HG03280 (cell line): ENCODE results near the gene LSM14A.
"Not testable (repeated sequence)": the region's sequence is repeated elsewhere in the genome, so short reads cannot be mapped to it uniquely, and the experiment has no call there.

Source experiments
- ATAC-seq: cut with Tn5 transposase; IDR thresholded peaks from one replicate; pipeline ENCODE4 v1.9.1; 2021; ENCODE audit warnings: mild to moderate bottlenecking, moderate library complexity; ENCODE audit not compliant: unreplicated experiment

Gene LSM14A

DNA sequence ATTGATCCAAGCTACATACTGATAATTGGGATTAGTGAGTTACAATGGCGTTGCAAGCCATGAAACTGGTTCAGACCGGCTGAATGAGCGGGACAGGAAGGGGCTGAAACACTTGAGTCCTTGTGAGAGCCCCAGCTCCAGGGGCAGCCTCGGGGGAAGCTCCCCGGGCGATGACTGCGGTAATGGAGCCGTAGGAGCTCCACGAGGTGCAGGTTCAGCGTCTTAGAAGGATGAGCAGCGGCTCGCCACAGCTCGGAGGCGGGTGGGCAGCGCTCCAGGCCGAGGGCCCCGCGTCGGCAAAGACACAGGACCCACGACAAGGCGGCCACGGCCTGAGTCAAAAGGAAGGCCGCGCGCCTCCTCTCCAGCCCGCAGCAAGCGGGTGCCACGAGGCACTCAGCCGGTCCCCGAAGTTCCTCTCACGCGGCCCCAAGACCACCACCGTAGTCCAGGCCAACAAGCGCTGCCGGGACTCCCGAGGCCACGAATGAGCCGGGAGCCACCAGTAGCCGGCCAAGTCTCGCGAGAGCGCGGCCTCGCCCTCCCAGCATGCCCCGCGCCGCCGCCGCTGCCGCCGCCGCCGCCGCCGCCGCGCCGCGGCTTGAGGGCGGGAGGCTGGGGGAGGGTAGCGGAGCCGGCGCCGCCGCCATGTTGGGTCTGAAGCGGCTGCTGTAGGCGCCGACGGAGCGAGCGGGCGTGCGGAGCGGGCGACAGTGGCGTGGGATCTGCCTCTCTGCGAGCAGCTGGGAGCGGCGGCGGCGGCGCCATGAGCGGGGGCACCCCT, at the start of gene LSM14A:
TSS of gene LSM14A (plus strand) at position 628 of the 784 bp plus-strand sequence. CDS start at position 767, 139 bp downstream.
- ATAC-seq: peak; percentile 75

DNA sequence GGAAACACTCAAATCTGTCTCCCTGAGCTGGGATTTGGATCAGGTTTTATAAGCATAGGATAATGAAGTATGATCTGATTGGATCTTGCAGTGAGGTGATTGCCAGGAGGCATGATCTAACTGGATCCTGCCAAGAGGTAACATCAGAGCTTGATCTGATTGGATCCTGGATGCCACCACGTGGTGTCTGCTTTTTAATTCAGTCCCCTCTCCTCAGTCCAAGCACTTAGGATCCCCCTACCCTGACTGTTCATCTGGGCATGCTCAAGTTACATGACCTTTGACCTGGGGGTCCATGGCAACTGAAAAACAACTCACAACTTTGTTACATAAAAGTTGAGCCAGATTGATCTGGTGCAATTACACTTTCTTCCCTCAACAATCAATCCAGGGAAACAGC, 47.5 kb upstream of the LSM14A start:
- no peak for ATAC-seq

DNA sequence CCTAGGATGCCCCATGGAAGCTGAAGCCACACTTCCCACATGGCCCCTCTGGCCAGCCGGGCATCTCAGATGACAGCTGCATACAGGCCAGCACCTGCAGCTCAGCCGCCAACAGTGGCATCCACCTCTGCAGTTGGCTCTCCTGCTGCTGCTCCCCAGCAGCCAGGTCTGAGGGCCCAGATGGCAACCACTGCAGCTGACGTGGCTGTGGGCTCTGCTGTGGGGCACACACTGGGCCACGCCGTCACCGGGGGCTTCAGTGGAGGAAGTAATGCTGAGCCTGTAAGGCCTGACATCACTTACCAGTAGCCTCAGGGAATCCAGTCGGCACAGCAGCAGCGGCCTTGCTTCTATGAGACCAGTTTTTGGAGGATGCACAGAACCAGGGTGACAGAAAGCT, 45.3 kb upstream of the LSM14A start:
- ATAC-seq: no peak

DNA sequence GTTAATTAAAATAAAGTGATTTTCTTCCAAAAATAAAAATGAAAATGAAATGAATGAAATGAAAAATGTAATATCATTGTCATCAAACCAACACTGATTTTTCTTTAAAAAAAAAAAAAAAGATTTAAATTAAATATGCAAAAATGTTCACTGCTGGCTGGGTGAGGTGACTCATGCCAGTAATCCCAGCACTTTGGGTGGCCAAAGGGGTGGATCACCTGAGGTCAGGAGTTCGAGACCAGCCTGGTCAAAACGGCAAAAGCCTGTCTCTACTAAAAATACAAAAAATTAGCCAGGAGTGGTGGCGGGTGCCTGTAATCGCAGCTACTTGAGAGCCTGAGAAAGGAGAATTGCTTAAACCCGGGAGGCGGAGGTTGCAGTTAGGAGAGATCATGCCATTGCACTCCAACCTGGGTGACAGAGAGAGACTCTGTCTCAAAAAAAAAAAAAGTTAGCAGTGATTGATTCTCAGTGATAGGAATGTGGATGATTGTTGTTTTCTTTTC, 44.6 kb upstream of the LSM14A start:
- ATAC-seq: no peak

DNA sequence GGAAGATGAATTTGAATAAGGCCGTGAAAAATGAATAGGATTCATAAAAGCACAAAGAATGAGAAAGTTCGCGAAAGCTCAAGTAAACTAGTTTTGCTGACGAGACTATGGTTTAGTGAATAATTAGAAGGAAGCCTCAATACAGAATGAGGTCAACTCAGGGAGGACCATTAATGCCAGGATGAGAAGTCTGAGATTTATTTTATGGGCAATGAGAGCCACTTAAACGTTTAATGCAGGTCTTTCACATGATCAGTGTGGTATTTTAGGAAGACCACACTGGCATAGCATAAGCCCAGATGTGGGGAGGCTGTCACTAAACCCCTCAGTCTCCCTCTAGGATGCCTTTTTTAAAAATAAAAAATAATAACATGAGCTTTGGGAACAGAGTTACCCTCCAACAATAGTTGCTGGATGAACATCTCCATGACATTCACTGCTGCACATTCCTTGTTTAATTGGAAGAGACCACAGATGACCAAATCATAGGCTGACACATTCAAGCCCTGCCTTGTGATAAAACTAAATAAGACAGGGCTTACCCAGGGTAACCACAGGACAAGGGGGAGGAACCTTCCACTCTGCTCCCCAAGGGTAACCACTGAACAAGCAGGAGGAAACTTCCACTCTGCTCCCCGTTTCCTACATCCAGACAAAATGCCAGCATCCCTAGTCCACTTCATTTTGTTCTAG, 43.6 kb upstream of the LSM14A start:
- no peak for ATAC-seq

DNA sequence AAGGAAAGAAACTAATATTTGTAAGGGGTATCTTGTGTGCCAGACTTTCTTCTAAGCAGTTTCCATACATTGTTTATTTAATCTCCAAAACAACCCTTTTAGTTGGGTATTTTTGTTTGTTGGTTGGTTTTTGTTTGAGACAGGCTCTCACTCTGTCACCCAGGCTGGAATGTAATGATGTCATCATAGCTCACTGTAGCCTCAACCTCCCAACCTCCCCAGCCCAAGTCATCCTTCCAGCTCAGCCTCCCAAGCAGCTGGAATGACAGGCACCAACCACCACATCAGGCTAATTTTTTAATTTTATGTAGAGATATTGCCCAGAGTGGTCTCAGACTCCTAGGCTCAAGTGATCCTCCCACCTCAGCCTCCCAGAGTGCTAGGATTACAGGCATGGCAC, 41.2 kb upstream of the LSM14A start:
- no peak for ATAC-seq

DNA sequence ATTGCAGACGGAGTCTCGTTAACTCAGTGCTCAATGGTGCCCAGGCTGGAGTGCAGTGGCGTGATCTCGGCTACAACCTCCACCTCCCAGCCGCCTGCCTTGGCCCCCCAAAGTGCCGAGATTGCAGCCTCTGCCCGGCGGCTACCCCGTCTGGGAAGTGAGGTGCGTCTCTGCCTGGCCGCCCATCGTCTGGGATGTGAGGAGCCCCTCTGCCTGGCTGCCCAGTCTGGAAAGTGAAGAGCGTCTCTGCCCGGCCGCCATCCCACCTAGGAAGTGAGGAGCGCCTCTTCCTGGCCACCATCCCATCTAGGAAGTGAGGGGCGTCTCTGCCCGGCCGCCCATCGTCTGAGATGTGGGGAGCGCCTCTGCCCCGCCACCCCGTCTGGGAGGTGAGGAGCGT, 40.2 kb upstream of the LSM14A start:
- ATAC-seq: not testable (repeated sequence)

DNA sequence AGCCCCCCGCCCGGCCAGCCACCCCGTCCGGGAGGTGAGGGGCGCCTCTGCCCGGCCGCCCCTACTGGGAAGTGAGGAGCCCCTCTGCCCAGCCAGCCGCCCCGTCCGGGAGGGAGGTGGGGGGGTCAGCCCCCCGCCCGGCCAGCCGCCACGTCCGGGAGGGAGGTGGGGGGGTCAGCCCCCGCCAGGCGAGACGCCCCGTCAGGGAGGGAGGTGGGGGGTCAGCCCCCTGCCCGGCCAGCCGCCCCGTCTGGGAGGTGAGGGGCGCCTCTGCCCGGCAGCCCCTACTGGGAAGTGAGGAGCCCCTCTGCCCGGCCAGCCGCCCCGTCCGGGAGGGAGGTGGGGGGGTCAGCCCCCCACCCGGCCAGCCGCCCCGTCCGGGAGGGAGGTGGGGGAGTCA, 39.6 kb upstream of the LSM14A start:
- ATAC-seq: not testable (repeated sequence)

DNA sequence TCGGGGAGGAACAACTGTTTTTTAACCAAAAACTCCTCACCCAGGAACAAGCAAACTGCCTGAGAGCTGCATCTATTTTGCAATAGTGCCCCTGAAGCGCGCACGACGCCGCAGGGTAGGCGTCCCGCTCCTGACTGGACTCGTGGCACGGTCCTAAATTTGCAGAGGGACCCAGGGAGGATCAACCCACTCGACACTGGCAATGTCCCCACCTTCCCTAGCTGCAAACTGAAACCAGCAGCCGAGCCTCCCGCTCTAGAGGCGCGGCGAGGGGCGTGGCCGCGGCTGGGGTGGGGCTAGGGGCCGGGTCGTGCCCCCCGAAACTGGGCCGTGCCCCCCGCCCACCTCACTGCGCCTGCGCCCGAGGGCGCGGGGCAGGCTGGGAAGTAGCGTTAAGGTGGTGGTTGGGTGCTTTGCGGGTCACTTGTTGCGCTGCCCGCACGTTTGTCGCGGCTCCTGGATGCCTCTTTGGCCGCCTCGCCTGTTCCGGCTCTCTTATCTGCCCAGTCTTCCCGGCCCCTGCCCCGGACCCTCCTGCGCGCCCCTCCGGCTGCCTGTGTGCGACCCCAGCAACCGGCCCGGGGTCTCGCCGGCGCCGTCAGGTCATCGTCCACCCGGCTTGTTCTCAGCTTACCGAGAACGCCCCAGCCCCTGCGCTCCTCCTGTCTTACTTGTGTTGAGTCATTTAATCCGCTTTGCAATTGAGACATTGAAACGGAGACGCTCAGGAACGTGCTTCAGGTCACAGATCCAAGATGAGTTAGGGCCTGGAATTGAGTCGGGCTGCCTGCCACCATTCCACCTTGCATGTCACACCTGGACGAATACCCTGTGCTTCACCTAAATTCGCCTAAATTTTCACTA, 37.9 kb upstream of the LSM14A start:
- ATAC-seq: peak; percentile 97

DNA sequence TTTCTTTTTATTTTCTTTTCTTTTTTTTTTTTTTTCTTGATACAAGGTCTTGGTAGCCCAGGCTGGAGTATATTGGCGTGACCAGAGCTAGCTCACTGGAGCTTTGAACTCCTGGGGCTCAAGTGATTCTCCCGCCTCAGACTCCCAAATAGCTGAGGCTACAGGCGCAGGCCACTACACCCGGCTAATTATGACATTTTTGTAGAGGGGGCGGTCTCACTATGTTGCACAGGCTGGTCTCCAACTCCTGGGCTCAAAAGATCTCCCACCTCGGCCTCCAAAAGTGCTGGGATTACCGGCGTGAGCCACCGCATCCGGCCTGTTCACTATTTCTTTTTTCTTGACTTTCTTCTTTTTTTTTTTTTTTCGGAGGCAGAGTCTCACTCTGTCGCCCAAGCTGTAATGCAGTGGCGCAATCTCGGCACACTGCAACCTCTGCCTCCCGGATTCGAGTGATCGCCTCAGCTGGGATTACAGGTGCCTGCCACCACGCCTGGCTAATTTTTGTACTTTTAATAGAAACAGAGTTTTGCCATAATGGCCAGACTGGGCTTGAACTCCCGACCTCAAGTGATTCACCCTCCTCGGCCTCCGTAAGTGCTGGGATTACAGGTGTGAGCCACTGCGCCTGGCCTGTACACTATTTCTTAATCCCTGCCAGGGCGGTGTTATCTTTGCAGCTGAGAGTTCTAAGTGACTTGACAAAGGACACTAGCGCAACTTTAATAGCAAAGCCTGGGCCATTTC, 37.1 kb upstream of the LSM14A start:
- ATAC-seq: no peak

DNA sequence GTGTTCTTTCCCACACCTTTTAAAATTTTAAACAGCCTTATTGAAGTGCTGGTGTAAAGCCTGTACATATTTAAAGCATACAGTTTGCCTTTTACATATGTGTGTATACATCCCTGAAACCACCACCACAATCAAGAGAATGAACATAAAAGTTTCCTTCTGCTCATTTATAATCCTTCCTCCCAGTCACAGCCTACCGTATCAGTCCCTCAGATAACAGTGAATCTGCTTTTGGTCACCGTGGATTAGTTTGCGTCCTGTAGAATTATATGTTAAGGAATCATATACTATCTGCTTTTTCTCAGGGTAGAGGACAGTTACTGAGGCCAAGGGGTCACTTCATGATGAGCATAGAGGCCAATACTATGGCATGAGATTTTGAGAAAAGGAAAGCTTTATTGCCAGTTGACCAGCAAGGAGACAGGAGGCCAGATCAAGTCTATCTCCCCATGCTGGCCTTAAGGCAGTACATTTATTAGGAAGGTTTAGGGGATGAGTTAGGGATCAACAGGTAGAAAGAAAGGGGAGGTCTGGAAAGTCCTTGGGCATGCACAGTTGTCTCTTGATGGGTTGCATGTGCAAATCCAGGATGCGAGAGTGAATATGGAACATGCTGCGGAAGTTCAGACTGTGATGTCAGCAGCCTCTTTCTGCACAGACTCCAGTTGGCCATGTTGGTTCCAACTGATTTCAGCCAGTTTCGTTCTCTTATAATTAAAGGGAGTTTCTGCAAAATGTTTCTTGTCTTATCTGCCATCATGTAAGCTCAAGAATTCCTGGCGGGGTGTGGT, 36.3 kb upstream of the LSM14A start:
- no peak for ATAC-seq

DNA sequence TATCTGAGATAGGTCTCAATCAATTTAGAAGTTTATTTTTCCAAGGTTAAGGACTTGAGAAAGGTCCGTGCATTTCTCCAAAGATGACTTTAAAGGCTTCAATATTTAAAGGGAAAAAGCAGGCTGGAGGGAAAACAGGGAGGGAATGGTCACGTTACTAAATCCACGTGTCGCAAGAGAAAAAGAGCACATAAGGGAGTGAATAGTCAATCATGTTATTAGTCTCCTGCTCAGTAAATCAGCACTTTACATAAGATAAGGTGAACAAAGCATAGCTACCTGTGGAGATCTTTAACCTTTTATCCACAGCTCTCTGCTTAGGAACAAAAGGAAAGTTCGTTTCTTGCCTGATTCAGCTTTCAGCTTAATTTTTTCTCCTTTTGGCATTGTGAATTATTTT, 31.3 kb upstream of the LSM14A start:
- ATAC-seq: no peak

DNA sequence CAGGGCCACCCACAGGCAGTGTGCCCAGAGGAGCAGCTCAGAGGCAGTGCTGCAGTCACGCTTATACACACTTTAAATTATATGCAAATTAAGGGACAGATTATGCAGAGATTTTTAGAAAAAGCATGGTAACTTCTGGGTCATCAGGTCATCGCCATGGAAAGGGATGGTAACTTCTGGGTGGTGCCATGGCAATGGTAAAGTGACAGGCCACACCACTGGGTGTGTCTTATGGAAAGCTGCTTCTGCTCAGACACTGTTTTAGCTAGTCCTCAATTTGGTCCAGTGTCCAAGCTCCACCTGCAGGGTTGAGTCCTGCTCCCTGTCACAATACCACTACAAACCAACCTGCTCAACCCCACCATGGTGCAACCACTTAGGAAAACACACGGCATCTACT, 29.9 kb upstream of the LSM14A start:
- ATAC-seq: no peak

DNA sequence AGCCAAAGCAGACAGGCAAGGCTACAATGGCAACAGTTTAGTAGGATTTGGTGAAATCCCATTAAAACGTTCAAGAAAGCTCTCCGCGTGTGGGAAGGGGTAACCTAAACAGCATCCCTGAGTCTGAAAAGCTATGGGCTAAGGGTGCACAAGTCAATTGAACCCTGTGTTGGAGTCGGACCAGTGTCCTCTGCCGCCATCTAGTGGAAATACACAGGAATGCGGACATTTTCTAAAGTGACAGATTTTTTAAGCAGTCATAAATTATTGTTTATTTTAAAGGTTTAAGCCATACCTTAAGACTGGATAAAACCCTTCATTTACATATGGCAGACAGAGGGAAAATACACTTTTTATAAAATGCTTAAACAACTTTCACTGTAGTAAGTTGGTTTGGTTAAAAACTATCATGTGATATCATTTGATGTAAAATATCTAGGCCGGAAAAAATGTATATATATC, 26.5 kb upstream of the LSM14A start:
- no peak for ATAC-seq

DNA sequence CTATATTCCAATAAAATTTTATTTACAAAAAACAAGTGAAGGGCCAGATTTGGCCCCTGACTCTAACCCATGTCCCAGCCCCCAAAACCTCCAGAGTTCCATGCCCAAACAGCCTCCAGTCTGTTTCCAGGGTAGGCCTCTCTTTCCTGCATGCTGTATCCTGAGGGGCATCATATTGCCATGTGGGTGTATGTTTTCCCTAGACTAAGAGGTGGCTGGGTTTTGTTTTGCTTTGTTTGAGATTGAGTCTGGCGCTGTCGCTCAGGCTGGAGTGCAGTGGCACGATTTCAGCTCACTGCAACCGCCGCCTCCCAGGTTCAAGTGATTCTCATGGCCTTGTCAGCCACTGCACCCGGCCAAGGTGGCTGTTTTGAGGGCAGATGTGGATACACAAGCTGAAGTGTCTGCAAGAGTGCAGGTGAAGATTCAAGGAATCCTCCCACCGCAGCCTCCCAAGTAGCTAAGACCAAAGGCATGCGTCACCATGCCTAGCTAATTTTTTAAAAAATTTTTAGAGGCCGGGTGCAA, 23.6 kb upstream of the LSM14A start:
- ATAC-seq: no peak

DNA sequence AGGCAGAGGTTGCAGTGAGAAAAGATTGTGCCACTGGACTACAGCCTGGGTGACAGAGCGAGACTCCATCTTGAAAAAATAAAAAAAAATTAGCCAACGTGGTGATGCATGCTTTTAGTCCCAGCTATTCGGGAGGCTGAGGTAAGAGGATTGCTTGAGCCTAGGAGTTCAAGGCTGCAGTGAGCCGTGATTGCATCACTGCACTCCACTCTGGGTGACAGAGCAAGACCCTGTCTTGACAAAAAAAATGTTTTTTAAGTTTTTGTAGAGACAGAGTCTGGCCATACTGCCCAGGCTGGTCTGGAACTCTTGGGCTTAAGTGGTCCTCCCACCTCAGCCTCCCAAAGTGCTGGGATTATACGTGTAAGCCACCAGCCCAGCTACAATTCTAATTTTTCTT, 22.4 kb upstream of the LSM14A start:
- ATAC-seq: no peak

DNA sequence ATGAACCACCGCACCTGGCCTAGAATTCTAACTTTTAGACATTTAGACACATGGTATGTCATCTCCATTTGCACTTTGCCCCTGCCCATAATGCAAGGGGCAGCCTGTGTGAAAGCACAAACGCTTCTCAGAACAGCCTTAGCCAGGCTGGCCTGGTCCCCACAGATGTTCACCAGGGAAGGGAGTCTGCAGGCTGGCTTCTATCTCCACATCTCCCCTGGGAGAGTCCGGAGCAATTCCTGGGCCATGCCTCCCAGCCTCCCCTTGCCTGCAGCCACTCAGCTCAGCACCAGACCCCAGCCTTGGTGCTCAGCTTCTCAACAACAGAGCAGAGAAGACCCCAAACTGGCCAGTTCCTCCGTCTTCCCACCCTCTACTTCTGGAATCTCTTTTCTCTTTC, 21.7 kb upstream of the LSM14A start:
- ATAC-seq: no peak

DNA sequence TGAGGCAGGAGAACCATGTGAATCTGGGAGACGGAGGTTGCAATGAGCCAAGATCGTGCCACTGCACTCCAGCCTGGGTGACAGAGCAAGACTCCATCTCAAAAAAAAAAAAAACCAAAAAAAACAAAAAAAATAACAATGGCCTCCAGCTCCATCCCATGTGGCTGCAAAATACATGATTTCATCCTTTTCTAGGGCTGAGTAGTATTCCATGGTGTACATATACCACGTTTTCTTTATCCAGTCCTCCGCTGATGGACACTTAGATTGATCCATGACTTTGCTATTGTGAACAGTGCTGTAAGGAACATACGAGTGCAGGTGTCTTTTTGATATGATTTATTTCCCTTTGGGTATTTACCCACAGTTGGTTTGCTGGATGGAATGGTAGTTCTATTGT, 20.9 kb upstream of the LSM14A start:
- ATAC-seq: no peak

DNA sequence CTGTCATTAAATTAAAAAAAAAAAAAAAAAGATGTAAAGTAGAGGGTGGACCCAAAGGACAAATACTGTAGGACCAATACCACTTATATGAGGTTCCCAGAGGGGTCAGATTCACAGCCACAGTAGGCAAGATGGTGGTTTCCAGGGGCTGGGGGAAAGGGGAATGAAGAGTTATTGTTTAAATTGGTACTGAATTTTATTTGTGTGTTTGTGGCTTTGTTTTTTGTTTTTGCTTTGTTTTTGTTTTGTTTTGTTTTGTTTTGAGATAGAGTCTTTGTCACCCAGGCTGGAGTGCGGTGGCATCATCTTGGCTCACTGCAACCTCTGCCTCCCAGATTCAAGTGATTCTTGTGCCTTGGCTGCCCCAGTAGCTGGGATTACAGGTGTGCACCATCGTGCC, 17.9 kb upstream of the LSM14A start:
- no peak for ATAC-seq

DNA sequence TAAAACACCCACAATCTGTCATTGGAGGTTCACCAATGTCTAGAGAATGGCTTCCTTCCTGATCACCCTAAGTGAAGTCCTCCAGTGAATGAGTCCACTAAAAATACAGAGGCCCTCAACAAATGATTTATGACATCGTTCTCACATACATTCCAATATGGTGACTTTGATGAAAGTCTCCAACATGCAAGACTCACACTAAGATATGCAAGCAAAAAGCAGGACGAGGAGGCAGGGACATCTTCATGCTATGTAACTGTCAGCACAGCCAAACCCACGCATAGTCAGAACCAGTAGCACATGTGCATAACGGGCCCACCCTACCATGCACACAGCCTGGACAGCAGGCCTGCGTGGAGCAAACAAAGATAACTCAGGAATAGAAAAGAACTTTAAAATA, 16.6 kb upstream of the LSM14A start:
- no peak for ATAC-seq
